T-helper 1 cell treated with Interleukin-12 subunit alpha and Interleukin-12 subunit beta and Interleukin-4 antibody, amounts not matched to agents 30 μg/mL and 1 μg/mL, for 36 hours (primary cell): ENCODE data around the gene PRDM7.

Source experiments
- H3K27ac Mint-ChIP-seq: one replicate; pipeline ENCODE4 v1.8.0; 2021; ENCODE audit warnings: mild to moderate bottlenecking, mixed read lengths
- H3K27me3 Mint-ChIP-seq: one replicate; pipeline ENCODE4 v1.8.0; 2021; ENCODE audit warnings: low read depth, mixed read lengths
- H3K36me3 Mint-ChIP-seq: one replicate; pipeline ENCODE4 v1.8.0; 2021; ENCODE audit warnings: low read depth, mixed read lengths
- H3K4me1 Mint-ChIP-seq: one replicate; pipeline ENCODE4 v1.8.0; 2021; ENCODE audit warnings: low read depth, mixed read lengths
- H3K4me3 Mint-ChIP-seq: one replicate; pipeline ENCODE4 v1.8.0; 2021; ENCODE audit warnings: mild to moderate bottlenecking, moderate library complexity, mixed read lengths
- H3K9me3 Mint-ChIP-seq: one replicate; pipeline ENCODE4 v1.8.0; 2021; ENCODE audit warnings: mixed read lengths

PRDM7 gene

DNA sequence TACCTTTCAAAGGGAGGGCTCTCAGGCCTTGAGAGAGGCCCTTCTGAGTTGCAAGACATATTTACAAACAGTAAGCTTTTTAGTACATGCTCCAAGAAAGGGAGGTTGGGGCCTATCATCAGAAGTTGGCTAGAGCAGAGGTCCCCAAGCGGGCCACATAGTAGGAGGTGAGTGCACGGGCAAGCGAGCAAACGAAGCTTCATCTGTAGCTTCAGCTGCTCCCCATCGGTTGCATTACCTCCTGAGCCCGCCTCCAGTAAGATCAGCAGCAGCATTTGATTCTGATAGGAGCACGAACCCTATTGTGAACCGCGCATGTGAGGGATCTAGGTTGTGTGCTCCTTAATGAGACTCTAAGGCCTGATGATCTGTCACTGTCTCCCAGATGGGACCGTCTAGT is 26.2 kb downstream of the PRDM7 start:
- Mint-ChIP-seq H3K36me3 (no peaks in the 10 kb centered on the region), H3K4me3 (no peak overlapping the region), H3K4me1 (no peaks in the 10 kb centered on the region), H3K9me3 (peaks cover 23% of the 10 kb centered on the region), H3K27ac (no peak overlapping the region), H3K27me3 (peaks cover 18% of the 10 kb centered on the region)

DNA sequence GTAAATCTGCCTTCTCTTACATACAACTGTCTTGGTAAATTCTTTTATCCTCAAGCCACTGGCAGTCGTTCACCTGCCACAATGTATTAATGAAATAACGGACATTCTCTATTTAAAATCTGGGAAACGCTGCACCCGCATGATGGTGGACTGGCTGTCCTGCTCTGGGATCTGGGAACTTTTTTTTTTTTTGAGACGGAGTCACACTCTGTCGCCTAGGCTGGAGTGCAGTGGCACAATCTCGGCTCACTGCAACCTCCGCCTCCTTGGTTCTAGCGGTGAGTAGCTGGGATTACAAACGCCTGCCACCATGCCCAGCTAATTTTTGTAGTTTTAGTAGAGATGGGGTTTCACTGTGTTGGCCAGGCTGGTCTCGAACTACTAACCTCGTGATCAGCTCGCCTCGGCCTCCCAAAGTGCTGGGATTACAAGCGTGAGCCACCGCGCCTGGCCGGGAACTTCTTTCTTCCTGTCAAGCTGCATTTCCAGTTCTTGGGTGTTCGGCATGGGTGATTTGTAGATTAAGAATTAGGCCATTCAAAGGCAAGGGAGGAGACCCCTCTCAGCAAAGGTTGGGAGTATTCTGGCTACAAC is 28.3 kb downstream of the PRDM7 start:
- Mint-ChIP-seq H3K4me1 (no peaks in the 10 kb centered on the region), H3K27ac (no peak overlapping the region), H3K36me3 (no peaks in the 10 kb centered on the region), H3K9me3 (peaks cover 9% of the 10 kb centered on the region), H3K4me3 (no peak overlapping the region), H3K27me3 (peaks cover 18% of the 10 kb centered on the region)

DNA sequence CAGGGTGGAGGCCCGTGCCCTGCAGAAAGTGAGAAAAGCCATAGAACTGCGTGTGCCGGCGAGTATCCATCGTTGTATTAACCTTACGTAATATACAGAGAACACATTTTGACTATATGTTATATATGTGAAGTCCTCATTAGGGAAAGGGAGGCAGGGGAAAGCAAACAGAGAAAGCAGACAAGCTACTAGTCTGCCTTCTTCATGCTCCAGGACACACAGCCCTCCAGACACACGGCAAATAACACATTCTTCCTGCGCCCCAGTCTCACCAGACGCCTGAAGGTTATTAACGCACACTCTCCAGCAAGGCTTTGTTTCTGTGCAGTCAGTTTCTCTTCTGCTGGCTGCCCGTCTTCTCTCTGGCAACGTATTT is 28.8 kb downstream of the PRDM7 start:
- Mint-ChIP-seq H3K36me3 (no peaks in the 10 kb centered on the region), H3K4me3 (no peak overlapping the region), H3K4me1 (no peaks in the 10 kb centered on the region), H3K9me3 (peaks cover 5% of the 10 kb centered on the region), H3K27ac (no peak overlapping the region), H3K27me3 (peaks cover 18% of the 10 kb centered on the region)

DNA sequence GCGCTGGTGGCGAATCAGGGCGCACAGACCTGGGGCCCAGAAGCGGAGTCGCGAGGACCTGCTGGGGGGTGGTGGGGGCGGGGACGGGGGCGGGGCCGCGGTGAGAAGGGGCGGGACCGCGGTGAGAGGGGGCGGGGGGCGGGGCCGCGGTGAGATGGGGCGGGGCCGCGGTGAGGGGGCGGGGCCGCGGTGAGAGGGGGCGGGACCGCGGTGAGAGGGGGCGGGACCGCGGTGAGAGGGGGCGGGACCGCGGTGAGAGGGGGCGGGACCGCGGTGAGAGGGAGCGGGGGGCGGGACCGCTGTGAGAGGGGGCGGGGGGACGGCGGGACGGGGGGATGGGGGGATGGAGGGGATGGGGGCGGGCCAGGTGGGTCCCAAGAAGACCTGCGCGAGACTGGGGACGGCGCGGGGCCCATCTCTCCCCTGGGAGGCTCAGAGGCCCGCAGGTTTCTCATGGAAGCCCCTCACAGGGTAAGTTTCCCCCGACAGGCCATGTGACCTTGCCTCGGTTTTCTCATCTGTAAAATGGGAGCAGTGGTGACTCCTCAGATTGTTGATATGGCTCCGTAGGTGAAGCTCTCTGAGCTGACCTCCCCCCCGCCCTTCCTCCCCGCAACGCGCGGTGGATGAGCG is 29.3 kb downstream of the PRDM7 start:
- no peak overlapping the region for H3K27ac Mint-ChIP-seq

DNA sequence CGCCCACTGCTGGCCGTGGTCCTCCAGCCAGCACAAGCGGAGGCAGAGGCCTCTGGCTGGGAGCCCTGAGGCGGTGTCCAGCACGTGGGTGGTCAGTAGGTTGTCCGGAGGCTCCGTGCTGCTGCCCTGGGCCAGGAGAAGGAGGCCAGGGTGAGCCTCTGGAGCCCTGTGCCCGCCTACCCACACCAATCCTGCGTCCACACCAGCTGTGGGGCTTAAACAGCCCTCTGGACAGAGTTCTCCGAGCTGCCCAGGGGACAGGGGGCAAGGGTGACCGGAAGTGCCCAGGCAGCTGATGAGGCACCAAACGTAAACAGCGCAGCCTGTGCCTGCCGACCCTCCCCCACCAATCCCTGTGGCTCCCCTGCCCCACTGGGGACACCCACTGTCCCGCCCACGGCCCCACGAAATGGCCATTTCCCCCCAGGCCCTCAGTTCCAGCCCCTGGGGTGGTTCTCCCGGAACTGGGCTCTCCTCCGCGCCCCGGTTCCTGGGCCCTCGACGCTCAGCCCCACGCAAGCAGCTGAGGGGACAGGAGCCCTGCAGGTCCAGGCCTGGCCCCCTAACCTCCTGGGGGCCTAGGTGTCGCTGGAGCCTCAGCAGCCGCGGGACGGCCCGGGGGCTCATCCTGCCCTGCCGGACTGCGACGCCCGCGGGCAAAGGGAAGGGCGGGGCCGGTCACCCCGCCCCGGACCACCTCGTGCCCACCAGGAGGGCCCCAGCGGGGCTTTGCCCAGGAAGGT is 30.0 kb downstream of the PRDM7 start:
- no peak overlapping the region for H3K4me3 Mint-ChIP-seq
- H3K9me3 Mint-ChIP-seq = no peaks in the 10 kb centered on the region
- H3K27ac Mint-ChIP-seq = no peak overlapping the region
- peaks cover 18% of the 10 kb centered on the region for H3K27me3 Mint-ChIP-seq
- H3K4me1 Mint-ChIP-seq = no peaks in the 10 kb centered on the region
- no peaks in the 10 kb centered on the region for H3K36me3 Mint-ChIP-seq

More for the DNA sequence above, 29.3 kb downstream of the PRDM7 start:
- no peaks in the 10 kb centered on the region for H3K36me3 Mint-ChIP-seq
- peaks cover 18% of the 10 kb centered on the region for H3K27me3 Mint-ChIP-seq
- no peaks in the 10 kb centered on the region for H3K4me1 Mint-ChIP-seq
- peaks cover under 1% of the 10 kb centered on the region for H3K9me3 Mint-ChIP-seq
- H3K4me3 Mint-ChIP-seq = no peak overlapping the region

DNA sequence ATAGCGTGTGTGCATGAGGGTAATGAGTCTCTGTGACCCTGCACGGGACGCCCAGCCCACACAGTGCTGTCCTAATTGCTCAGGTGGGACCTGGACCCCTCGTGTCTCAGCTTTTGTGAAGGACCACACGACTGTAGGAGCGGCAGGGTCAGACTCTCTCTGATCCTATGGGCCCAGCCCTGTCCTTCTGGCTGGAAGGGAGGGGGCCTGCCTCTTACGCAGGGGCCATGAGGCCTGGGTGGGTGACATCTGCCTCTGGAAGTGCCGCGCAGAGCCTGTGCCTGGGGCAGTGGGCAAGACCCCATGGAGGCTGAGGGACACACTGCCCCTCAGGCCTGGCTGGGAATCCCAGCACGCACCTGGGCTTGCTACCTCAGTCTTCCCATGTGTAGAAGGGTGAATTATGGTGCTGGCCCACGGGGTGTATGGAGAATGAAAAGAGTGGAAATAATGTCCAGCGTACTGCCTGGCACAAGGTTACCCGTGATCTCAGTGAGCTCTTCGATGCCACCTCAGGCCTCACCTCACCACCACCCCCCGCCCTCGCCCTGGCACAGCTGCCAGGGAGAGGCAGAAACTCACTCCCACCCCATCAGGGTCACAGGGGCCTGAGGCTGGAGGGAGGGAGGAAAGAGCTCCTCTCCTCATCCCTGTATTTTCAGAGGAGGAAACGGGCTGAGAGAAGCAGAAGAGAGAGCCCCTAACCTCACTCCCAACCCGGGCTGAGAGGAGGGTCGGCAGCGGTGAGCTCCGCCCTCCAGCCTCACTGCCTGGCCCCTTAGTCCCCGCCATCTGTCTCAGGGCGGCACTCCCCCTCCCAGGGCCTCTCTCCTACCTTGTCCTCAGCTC is 30.8 kb downstream of the PRDM7 start:
- no peak overlapping the region for H3K27ac Mint-ChIP-seq
- no peaks in the 10 kb centered on the region for H3K9me3 Mint-ChIP-seq
- H3K36me3 Mint-ChIP-seq = no peaks in the 10 kb centered on the region
- no peak overlapping the region for H3K4me3 Mint-ChIP-seq
- H3K27me3 Mint-ChIP-seq = peaks cover 18% of the 10 kb centered on the region
- no peaks in the 10 kb centered on the region for H3K4me1 Mint-ChIP-seq

DNA sequence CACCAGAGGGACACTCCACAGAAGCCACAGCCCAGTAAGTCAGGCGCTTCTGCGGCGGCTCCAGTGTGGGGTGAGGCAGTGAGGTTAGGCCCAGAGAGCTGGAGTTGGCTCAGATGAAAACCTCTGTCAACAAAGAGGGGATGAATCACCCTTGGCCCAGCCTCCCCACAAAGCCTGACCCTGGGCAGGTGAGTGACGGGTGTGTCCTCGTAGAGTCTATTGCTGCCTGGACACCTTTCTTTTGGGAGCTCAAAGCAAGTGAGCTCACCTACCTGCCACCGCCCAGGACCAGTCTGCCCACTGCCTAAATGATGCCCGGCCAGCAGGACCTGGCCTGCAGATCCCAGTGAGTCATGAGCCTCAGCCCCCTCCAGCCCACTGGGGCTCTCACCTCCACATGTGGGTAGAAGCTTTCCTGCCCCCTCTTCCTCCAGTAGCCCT is 33.0 kb downstream of the PRDM7 start:
- H3K36me3 Mint-ChIP-seq = no peaks in the 10 kb centered on the region

DNA sequence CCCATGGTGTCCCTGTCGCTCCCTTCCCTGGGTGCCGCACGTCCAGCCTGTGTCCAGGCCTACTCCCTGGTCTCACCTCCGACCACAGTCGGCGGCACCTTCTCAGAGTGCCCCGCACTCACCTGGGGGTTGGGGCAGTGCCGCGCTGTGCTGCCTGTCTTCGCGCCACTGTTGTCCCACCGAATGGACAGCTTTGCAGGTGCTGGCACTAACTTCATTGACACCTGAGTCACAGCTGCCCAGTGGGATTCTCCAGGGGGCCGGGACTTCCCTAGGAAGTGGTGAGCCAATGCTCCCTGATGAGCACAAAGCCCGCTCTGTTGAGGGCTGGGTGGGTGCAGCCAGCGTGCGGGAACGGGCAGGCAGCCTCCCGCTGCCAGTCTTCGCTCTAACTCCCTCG is 33.6 kb downstream of the PRDM7 start:
- H3K36me3 Mint-ChIP-seq = no peaks in the 10 kb centered on the region
- no peaks in the 10 kb centered on the region for H3K4me1 Mint-ChIP-seq
- H3K4me3 Mint-ChIP-seq = no peak overlapping the region
- H3K27me3 Mint-ChIP-seq = peaks cover 10% of the 10 kb centered on the region
- H3K27ac Mint-ChIP-seq = no peak overlapping the region
- no peaks in the 10 kb centered on the region for H3K9me3 Mint-ChIP-seq

More for the DNA sequence above, 33.0 kb downstream of the PRDM7 start:
- H3K27ac Mint-ChIP-seq = no peak overlapping the region
- peaks cover 16% of the 10 kb centered on the region for H3K27me3 Mint-ChIP-seq
- H3K9me3 Mint-ChIP-seq = no peaks in the 10 kb centered on the region
- no peaks in the 10 kb centered on the region for H3K4me1 Mint-ChIP-seq
- no peak overlapping the region for H3K4me3 Mint-ChIP-seq

DNA sequence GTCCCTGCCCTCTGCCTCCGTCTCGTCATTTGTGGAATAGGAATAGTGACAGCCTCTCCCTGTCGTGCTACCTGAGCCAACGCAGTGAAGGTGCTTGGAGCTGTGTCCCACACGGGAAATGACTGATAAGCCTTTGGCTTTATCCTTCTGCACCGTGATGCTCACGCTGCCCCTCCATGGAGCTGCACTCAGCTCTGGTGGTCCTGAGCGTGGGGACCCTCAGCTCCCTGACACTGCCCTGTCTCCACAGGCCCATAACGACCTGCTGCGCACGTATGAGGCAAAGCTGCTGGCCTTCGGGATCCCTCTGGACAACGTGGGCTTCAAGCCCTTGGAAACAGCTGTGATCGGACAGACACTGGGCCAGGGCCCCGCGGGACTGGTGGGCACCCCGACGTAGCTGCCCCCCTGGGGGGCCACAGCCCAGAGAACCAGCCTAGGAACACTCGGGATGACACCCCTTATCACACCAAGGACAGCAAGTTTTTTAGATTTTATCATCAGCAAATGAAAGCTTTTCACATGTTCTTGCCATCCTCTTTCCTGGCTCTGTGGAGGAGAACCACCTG is 34.1 kb downstream of the PRDM7 start:
- no peaks in the 10 kb centered on the region for H3K36me3 Mint-ChIP-seq
- no peak overlapping the region for H3K27ac Mint-ChIP-seq
- no peaks in the 10 kb centered on the region for H3K4me1 Mint-ChIP-seq
- H3K4me3 Mint-ChIP-seq = no peak overlapping the region
- peaks cover 5% of the 10 kb centered on the region for H3K27me3 Mint-ChIP-seq
- H3K9me3 Mint-ChIP-seq = no peaks in the 10 kb centered on the region

DNA sequence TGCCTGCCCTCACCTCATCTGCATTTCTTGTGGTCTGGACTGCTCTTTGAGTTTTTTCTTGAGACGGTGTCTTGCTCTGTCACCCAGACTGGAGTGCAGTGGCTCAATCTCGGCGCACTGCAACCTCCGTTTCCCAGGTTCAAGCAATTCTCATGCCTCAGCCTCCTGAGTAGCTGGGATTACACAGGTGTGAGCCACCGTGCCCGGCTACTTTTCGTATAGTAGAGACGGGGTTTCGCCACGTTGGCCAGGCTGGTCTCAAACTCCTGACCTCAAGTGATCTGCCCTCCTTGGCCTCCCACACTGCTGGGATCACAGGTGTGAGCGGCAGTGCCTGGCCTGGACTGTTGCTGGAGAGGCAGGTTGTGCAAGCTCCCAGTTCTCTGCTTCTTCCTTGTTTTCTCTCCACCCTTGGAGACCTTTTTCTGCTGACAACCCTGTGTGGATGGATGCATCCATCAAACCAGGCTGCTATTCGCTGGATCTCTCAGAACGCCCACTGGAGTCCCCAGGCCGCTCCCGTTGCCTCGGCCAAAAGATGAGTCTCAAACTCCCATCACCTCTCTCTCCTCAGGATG is 35.1 kb downstream of the PRDM7 start:
- H3K4me1 Mint-ChIP-seq = no peaks in the 10 kb centered on the region
- H3K36me3 Mint-ChIP-seq = no peaks in the 10 kb centered on the region
- no peak overlapping the region for H3K4me3 Mint-ChIP-seq
- H3K27me3 Mint-ChIP-seq = peaks cover 5% of the 10 kb centered on the region
- H3K27ac Mint-ChIP-seq = no peak overlapping the region
- no peaks in the 10 kb centered on the region for H3K9me3 Mint-ChIP-seq

DNA sequence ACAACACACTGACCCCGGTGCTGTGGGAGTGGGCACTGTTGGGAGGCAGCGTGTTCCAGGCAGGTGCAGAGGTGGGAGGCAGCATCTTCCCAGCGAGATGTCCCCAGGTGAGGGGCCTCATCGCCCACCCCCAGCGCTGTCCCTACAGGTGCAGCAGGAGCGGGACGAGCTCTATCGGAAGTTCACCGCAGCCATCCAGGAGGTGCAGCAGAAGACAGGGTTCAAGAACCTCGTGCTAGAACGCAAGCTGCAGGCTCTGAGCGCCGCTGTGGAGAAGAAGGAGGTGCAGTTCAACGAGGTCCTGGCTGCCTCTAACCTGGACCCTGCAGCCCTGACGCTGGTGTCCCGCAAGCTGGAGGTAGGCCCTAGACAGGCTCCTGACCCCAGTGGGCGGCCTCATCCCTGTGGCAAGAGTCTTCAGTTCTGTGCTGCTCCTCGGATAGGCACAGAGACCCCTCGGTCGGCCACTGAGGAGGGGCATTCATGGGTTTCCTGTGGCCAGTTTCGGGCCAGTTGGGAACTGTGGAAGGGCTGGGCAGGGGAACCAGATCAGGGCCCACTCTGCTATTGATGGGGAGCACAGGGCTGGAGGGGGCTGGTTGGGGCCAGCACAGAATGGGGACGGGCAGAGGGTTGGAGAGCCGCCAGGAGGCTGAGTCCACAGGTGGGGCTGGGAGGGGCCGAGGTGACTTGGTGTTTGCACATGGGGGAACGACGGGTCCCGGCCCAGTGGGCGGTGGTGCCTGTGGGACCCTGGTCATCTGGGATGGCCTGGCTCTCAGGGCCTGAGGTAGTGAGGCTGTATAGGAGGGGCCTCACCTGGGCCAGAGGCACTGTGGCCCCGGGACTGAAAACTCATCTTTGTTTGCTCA is 36.7 kb downstream of the PRDM7 start:
- Mint-ChIP-seq H3K4me1 (no peaks in the 10 kb centered on the region), H3K4me3 (no peak overlapping the region), H3K27ac (no peak overlapping the region), H3K9me3 (no peaks in the 10 kb centered on the region), H3K36me3 (no peaks in the 10 kb centered on the region), H3K27me3 (no peaks in the 10 kb centered on the region)

DNA sequence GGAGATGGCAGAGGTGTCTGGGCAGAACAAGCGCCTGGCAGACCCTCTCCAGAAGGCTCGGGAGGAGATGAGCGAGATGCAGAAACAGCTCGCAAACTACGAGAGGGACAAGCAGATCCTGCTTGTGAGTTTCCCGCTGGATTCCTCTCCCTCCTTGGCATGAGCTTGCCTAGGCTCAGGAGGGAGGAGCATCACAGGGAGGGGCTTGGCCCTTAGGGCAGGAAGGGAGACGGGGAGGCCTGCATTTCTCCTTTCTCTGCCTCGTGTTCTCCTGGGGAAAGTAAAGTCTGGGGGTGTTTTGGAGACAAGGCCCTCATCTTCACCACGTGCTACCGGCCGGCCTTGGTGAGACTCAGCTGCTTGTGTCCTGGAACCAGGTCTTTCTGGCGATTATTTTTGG is 39.9 kb downstream of the PRDM7 start:
- Mint-ChIP-seq H3K4me3 (no peak overlapping the region), H3K4me1 (no peaks in the 10 kb centered on the region), H3K27me3 (no peaks in the 10 kb centered on the region), H3K27ac (no peak overlapping the region), H3K36me3 (no peaks in the 10 kb centered on the region), H3K9me3 (peaks cover under 1% of the 10 kb centered on the region)

DNA sequence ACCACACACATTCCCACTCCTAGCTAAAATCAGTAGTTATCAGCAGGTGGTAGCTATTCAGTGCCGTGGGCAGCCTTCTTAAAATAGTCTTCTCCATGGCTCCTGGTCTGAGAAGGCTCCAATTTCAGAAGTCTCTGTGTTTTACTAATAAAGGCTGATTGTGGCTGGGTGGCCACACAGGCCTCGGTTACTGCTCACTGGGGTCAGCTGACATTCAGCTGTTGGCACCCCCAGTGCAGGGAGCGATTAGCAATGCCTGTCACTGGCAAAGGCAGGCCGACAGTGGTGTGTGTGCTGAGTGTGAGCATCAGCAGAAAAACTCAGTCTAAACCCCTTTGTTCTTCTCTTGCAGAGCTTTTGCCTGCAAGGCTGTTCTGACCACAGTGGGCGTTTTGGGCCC is 41.2 kb downstream of the PRDM7 start:
- Mint-ChIP-seq H3K4me1 (peaks cover 5% of the 10 kb centered on the region), H3K27me3 (no peaks in the 10 kb centered on the region), H3K36me3 (peaks cover 8% of the 10 kb centered on the region), H3K9me3 (peaks cover 8% of the 10 kb centered on the region), H3K27ac (no peak overlapping the region), H3K4me3 (no peak overlapping the region)
